NT2/D1 (cell line): ENCODE results near the gene RHOBTB3.

Experiments
- DNase-seq: peaks from one replicate; pipeline ENCODE4 v3.0.0-alpha.2; 2011; ENCODE audit warnings: low read depth, low spot score
- H3K27me3 ChIP-seq: 2 replicates; pipeline ENCODE4 v1.6.0; 2011; ENCODE audit warnings: mild to moderate bottlenecking; ENCODE audit not compliant: insufficient read length, insufficient read depth
- H3K36me3 ChIP-seq: 2 replicates; pipeline ENCODE4 v1.6.1; 2011; ENCODE audit warnings: mild to moderate bottlenecking, low read length, mixed read lengths; ENCODE audit not compliant: insufficient read depth, insufficient read length
- H3K4me1 ChIP-seq: 2 replicates; pipeline ENCODE4 v1.5.1; 2011; ENCODE audit not compliant: insufficient read depth, insufficient read length
- H3K4me3 ChIP-seq: 2 replicates; pipeline ENCODE4 v1.5.1; 2011; ENCODE audit warnings: low read depth; ENCODE audit not compliant: insufficient read length
- H3K9ac ChIP-seq: 2 replicates; pipeline ENCODE4 v1.6.0; 2011; ENCODE audit warnings: low read depth; ENCODE audit not compliant: insufficient read length
- H3K9me3 ChIP-seq: 2 replicates; pipeline ENCODE4 v1.5.1; 2011; ENCODE audit warnings: mild to moderate bottlenecking, low read length; ENCODE audit not compliant: insufficient read depth
- SUZ12 ChIP-seq: IDR thresholded peaks from 2 replicates; pipeline ENCODE4 v1.6.1; 2011; ENCODE audit not compliant: insufficient read length, insufficient read depth; ENCODE audit errors: extremely low read depth
- YY1 ChIP-seq: IDR thresholded peaks from 2 replicates; pipeline ENCODE4 v1.6.1; 2011; ENCODE audit not compliant: insufficient read length, insufficient read depth
- ZNF274 ChIP-seq: IDR thresholded peaks from 2 replicates; pipeline ENCODE4 v1.6.1; 2011; ENCODE audit warnings: mild to moderate bottlenecking, low read depth, low read length

The RHOBTB3 gene

GRCh38 chr5:95759634-95760033, 28.5 kb downstream of the RHOBTB3 start:
- Histone ChIP-seq H3K9me3 (no peaks in the 10 kb centered on the region), H3K9ac (no peak overlapping the region), H3K4me1 (peaks cover 2% of the 10 kb centered on the region), H3K36me3 (peaks cover 10% of the 10 kb centered on the region), H3K4me3 (no peak overlapping the region), H3K27me3 (no peaks in the 10 kb centered on the region)
- TF ChIP-seq ZNF274 = no peak
- no peak for TF ChIP-seq YY1
- TF ChIP-seq SUZ12 = no peak
- no peak for DNase-seq

- H3K4me1 ChIP-seq = no peaks in the 10 kb centered on the region
- no peak overlapping the region for H3K9ac ChIP-seq
- no peaks in the 10 kb centered on the region for H3K9me3 ChIP-seq
- H3K36me3 ChIP-seq = peaks cover 8% of the 10 kb centered on the region
- H3K27me3 ChIP-seq = no peaks in the 10 kb centered on the region
- DNase-seq = no peak
- TF ChIP-seq YY1 (no peak), SUZ12 (no peak), ZNF274 (no peak)
- H3K4me3 ChIP-seq = no peak overlapping the region
Measured at GRCh38 chr5:95760273-95761191, 29.4 kb downstream of the RHOBTB3 start.

- Histone ChIP-seq H3K9ac (no peak overlapping the region), H3K27me3 (no peaks in the 10 kb centered on the region), H3K4me3 (no peak overlapping the region), H3K36me3 (no peaks in the 10 kb centered on the region), H3K9me3 (no peaks in the 10 kb centered on the region), H3K4me1 (no peaks in the 10 kb centered on the region)
- no peak for DNase-seq
- TF ChIP-seq ZNF274 = no peak
- TF ChIP-seq YY1 = no peak
- TF ChIP-seq SUZ12 = no peak
Measured at GRCh38 chr5:95761771-95762651, 30.9 kb downstream of the RHOBTB3 start.

DNA sequence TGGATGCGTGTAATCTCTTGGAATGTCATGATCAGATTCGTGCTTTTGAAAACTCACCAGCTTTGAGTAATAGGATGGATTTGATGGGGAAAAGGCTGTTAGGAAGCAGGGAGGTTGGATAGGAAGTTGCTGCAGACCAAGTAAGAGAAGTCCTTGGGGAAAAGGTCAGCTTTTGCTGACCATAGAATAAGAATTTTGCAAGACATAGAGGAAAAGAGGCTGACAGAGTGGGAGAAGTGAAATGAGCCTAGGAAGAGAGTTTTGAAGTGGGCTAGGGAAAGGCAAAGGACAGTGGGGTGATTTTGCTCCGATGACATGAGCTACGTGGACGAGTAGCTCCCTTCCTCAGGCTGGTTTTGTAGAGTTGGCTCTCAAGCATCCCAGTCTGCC, 31.5 kb downstream of the RHOBTB3 start:
- TF ChIP-seq SUZ12 = no peak
- TF ChIP-seq YY1 = no peak
- TF ChIP-seq ZNF274 = no peak
- H3K4me3 ChIP-seq = no peak overlapping the region
- H3K4me1 ChIP-seq = no peaks in the 10 kb centered on the region
- DNase-seq = no peak
- H3K27me3 ChIP-seq = no peaks in the 10 kb centered on the region
- no peaks in the 10 kb centered on the region for H3K9me3 ChIP-seq
- no peaks in the 10 kb centered on the region for H3K36me3 ChIP-seq
- H3K9ac ChIP-seq = no peak overlapping the region

GRCh38 chr5:95763941-95764340, 32.8 kb downstream of the RHOBTB3 start:
- Histone ChIP-seq H3K9me3 (no peaks in the 10 kb centered on the region), H3K36me3 (no peaks in the 10 kb centered on the region), H3K4me3 (no peak overlapping the region), H3K4me1 (no peaks in the 10 kb centered on the region), H3K27me3 (no peaks in the 10 kb centered on the region), H3K9ac (no peak overlapping the region)
- no peak for DNase-seq
- TF ChIP-seq SUZ12 (no peak), ZNF274 (no peak), YY1 (no peak)

- Histone ChIP-seq H3K9me3 (no peaks in the 10 kb centered on the region), H3K27me3 (no peaks in the 10 kb centered on the region), H3K4me3 (no peak overlapping the region), H3K9ac (no peak overlapping the region), H3K36me3 (peaks cover 3% of the 10 kb centered on the region), H3K4me1 (no peaks in the 10 kb centered on the region)
- DNase-seq = no peak
- no peak for TF ChIP-seq SUZ12
Measured at GRCh38 chr5:95768731-95769130, 37.6 kb downstream of the RHOBTB3 start.
